ENCODE results near the gene TIPRL.

DNA sequence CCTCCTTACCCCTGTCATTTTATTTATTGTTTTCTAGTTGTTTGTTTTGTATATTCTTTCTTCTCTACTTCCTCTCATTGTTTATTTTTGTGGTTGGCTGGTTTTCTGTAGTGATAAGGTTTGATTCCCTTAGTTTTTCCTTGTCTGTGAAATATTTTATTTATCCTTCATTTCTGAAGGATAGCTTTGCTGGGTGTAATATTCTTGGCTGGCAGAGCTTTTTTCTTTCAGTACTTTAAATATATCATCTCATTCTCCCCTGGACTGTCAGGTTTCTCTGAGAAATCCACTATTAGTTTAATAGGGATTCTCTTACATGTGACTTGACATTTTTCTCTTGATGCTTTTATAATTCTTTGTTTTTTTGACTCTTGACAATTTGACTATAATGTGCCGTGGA, 18.8 kb upstream of the TIPRL start:
- TF ChIP-seq, protein P1, sequence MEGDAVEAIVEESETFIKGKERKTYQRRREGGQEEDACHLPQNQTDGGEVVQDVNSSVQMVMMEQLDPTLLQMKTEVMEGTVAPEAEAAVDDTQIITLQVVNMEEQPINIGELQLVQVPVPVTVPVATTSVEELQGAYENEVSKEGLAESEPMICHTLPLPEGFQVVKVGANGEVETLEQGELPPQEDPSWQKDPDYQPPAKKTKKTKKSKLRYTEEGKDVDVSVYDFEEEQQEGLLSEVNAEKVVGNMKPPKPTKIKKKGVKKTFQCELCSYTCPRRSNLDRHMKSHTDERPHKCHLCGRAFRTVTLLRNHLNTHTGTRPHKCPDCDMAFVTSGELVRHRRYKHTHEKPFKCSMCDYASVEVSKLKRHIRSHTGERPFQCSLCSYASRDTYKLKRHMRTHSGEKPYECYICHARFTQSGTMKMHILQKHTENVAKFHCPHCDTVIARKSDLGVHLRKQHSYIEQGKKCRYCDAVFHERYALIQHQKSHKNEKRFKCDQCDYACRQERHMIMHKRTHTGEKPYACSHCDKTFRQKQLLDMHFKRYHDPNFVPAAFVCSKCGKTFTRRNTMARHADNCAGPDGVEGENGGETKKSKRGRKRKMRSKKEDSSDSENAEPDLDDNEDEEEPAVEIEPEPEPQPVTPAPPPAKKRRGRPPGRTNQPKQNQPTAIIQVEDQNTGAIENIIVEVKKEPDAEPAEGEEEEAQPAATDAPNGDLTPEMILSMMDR (IDR thresholded peaks at IDR 0.05) = no peak
- no peak for TF ChIP-seq POLR2A (IDR thresholded peaks at IDR 0.05)

Measured in esophagus squamous epithelium (tissue), 4 donors.